ENCODE data around the gene ZC3H6.

DNA sequence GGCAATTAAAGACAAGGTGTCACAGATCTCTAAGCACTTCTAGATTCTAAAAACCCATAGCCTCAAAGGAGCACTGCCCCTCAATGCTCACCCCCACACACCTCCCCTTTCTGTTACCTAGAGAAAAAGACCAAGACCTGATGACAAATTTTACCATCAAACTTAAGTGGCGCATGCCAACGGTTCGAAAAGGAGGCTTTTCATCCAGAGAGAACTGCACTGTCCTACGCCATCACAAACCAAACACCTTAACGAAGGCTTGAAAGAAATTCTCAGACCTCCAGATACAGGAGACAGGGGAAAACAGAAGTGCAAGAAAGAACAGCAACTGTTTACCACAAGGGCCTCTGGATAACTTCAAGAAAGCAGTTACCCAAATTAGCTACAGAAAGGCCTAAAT, 2.0 kb upstream of the ZC3H6 start:
- TF ChIP-seq EZH2 (IDR thresholded peaks at IDR 0.05; ENCODE audit: low read length, missing control alignments) = no peak
- TF ChIP-seq, protein P1, sequence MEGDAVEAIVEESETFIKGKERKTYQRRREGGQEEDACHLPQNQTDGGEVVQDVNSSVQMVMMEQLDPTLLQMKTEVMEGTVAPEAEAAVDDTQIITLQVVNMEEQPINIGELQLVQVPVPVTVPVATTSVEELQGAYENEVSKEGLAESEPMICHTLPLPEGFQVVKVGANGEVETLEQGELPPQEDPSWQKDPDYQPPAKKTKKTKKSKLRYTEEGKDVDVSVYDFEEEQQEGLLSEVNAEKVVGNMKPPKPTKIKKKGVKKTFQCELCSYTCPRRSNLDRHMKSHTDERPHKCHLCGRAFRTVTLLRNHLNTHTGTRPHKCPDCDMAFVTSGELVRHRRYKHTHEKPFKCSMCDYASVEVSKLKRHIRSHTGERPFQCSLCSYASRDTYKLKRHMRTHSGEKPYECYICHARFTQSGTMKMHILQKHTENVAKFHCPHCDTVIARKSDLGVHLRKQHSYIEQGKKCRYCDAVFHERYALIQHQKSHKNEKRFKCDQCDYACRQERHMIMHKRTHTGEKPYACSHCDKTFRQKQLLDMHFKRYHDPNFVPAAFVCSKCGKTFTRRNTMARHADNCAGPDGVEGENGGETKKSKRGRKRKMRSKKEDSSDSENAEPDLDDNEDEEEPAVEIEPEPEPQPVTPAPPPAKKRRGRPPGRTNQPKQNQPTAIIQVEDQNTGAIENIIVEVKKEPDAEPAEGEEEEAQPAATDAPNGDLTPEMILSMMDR (conservative IDR thresholded peaks at IDR 0.05 in 1 of 2, IDR thresholded peaks at IDR 0.05 in 1 of 2; ENCODE audit: low read depth in 1 of 2, low read length in 2 of 2) = no peak

Measured in fibroblast of lung (primary cell).